K562 (cell line): ENCODE results near the gene SBK3. TPM values are rescaled to one million over a fixed set of nuclear protein-coding genes. Genes with fewer than 3 reads are reported as not detected.

Experiments used
- BRD4 ChIP-seq: fragments of 200-600 bp; sonication (generic); IDR thresholded peaks from 2 replicates; pipeline ENCODE4 v1.6.1; 2017; ENCODE audit warnings: inconsistent platforms
- CXXC5 ChIP-seq: fragments of 250-450 bp; sonication (Bioruptor Pico); IDR thresholded peaks from 2 replicates; pipeline ENCODE4 v1.8.0; 2022; ENCODE audit warnings: inconsistent platforms, mild to moderate bottlenecking, moderate library complexity
- JUND ChIP-seq, 2 experiments: IDR thresholded peaks; 2 replicates in 1 of 2; 3 replicates in 1 of 2; pipeline ENCODE4 v1.6.1; 2011; ENCODE audit warnings: borderline replicate concordance in 2 of 2, low read depth in 2 of 2, low read length in 2 of 2, improper control_type of control experiment in 1 of 2, missing biosample characterization in 1 of 2, missing genetic modification characterization in 1 of 2, missing genetic modification reagents in 1 of 2
- MAFG ChIP-seq: fragments of 450-650 bp; conservative IDR thresholded peaks from 2 replicates; pipeline ENCODE4 v1.6.1; 2016; ENCODE audit warnings: missing genetic modification characterization, missing compliant biosample characterization
- MIER1 ChIP-seq: fragments of 450-650 bp; IDR thresholded peaks from 2 replicates; pipeline ENCODE4 v1.6.1; 2016; ENCODE audit warnings: antibody characterized with exemption, mild to moderate bottlenecking, low read depth
- PHF20 ChIP-seq: fragments of 450-650 bp; IDR thresholded peaks from 2 replicates; pipeline ENCODE4 v1.6.1; 2018; ENCODE audit not compliant: partially characterized antibody
- POLR2B ChIP-seq: fragments of 450-650 bp; IDR thresholded peaks from 2 replicates; pipeline ENCODE4 v1.6.1; 2018; ENCODE audit warnings: low read depth; ENCODE audit not compliant: partially characterized antibody
- ZKSCAN8 ChIP-seq: fragments of 200-800 bp; sonication (Bioruptor generic); IDR thresholded peaks from 2 replicates; pipeline ENCODE4 v1.6.1; 2016; ENCODE audit warnings: missing genetic modification characterization, missing compliant biosample characterization
- ZNF282 ChIP-seq: sonication (generic); formaldehyde crosslinking; IDR thresholded peaks from 2 replicates; pipeline ENCODE4 v1.8.1; 2023; ENCODE audit warnings: missing genetic modification reagents
- polyA plus RNA-seq, 8 experiments: library from polyadenylated mRNA; depleted of rRNA in 4 of 8; stranded (reverse) in 5 of 8; unstranded in 3 of 8; fragments of >200 nt; fragmentation: Nextera tagmentation in 2 of 8; fragmentation: Illumina TruSeq in 1 of 8; extraction: Ambion mirVana in 2 of 8; extraction: Trizol in 1 of 8; gene quantifications; 2 replicates each; pipeline versions ENCODE4 v1.2.1 to v1.2.3, GENCODE V29; 2011 to 2014; ENCODE audit warnings: inconsistent platforms in 1 of 8, missing spikeins in 1 of 8
- total RNA-seq, 7 experiments: library from RNA; depleted of rRNA in 6 of 7; stranded (reverse); fragments of >200 nt in 6 of 7; fragmentation: Illumina TruSeq in 2 of 7; extraction: Trizol in 2 of 7; gene quantifications; 2 replicates each; pipeline versions ENCODE4 v1.2.1 to v1.2.3, GENCODE V29; 2011 to 2021; ENCODE audit warnings: low replicate concordance in 1 of 7
- TF ChIP-seq, protein P1 (sequence below), 2 experiments: fragments of 150-350 bp in 1 of 2; IDR thresholded peaks; 2 replicates each; pipeline ENCODE4 v1.6.1; 2012 to 2016; ENCODE audit warnings: low read depth in 2 of 2, low read length in 2 of 2, mild to moderate bottlenecking in 1 of 2, moderate library complexity in 1 of 2
- TF ChIP-seq, protein P2 (sequence below): sonication (generic); formaldehyde crosslinking; IDR thresholded peaks from 2 replicates; pipeline ENCODE4 v1.8.1; 2023; ENCODE audit warnings: mild to moderate bottlenecking, missing genetic modification reagents, moderate library complexity
- TF ChIP-seq, protein P3 (sequence below): fragments of 450-650 bp; formaldehyde crosslinking; IDR thresholded peaks from 2 replicates; pipeline ENCODE4 v1.4.0; 2020; ENCODE audit warnings: mild to moderate bottlenecking, mixed read lengths
- TF ChIP-seq, protein P4 (sequence below): fragments of 150-350 bp; conservative IDR thresholded peaks from 2 replicates; pipeline ENCODE4 v1.6.1; 2014; ENCODE audit warnings: low read length
- TF ChIP-seq, protein P5 (sequence below): sonication (generic); formaldehyde crosslinking; IDR thresholded peaks from 2 replicates; pipeline ENCODE4 v1.8.0; 2022; ENCODE audit warnings: mild to moderate bottlenecking, missing genetic modification reagents

Gene SBK3
- total and polyA plus RNA-seq, 9 of the 15 experiments (the other 6 are each of a cell fraction or from before 2014, with no cell fraction given), result 0.11 to 0.43 (median 0.13) TPM; not detected in 6

DNA sequence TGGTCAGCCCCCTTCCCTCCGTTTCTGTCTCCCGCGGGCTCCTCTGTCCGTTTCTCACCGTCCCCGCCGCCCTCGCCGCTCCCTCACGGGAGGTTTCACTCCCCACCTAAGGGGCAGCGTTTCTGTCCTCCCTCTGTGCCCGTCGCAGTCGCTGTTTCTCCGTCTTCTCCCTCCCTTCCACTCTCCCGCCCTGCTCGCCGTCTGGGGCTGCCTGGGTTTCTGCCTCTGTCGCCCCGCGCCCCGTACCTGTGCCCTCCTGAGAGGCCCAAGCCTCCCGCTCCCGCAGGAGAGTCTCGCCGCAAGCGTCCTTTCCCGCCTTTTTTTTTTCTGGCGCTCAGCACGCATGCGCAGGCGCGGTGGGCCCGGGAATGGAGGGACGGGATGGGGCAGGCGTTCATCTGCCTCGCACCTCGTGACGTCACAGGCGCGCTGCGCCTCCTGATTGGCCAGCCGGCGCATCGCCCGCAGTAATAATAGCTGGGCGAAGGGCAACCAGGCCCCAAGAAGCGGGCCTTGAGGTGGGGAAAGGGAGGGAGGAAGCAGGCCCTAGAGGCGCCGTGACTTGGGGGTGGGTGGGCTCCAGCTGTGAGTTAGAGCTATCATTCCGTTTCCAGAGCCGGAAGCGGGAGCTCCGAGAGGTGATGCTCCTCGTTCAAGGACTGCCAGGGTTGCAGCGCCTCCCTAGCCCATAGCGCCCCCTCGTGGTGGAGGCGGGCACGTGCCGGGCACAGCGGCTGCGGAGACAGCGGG, 41.7 kb downstream of the SBK3 start (continued):
- TF ChIP-seq, protein P1, sequence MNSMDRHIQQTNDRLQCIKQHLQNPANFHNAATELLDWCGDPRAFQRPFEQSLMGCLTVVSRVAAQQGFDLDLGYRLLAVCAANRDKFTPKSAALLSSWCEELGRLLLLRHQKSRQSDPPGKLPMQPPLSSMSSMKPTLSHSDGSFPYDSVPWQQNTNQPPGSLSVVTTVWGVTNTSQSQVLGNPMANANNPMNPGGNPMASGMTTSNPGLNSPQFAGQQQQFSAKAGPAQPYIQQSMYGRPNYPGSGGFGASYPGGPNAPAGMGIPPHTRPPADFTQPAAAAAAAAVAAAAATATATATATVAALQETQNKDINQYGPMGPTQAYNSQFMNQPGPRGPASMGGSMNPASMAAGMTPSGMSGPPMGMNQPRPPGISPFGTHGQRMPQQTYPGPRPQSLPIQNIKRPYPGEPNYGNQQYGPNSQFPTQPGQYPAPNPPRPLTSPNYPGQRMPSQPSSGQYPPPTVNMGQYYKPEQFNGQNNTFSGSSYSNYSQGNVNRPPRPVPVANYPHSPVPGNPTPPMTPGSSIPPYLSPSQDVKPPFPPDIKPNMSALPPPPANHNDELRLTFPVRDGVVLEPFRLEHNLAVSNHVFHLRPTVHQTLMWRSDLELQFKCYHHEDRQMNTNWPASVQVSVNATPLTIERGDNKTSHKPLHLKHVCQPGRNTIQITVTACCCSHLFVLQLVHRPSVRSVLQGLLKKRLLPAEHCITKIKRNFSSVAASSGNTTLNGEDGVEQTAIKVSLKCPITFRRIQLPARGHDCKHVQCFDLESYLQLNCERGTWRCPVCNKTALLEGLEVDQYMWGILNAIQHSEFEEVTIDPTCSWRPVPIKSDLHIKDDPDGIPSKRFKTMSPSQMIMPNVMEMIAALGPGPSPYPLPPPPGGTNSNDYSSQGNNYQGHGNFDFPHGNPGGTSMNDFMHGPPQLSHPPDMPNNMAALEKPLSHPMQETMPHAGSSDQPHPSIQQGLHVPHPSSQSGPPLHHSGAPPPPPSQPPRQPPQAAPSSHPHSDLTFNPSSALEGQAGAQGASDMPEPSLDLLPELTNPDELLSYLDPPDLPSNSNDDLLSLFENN (IDR thresholded peaks at IDR 0.05; ENCODE audit: low read depth in 2 of 2, low read length in 2 of 2), result no peak
- TF ChIP-seq JUND (IDR thresholded peaks at IDR 0.05; ENCODE audit: borderline replicate concordance, low read depth, low read length), result peak; percentile 34
- peak; percentile 32; the same call in 1 of the 3 replicates for TF ChIP-seq JUND (tag; IDR thresholded peaks at IDR 0.05; ENCODE audit: borderline replicate concordance, low read depth, low read length)
- TF ChIP-seq, protein P2, sequence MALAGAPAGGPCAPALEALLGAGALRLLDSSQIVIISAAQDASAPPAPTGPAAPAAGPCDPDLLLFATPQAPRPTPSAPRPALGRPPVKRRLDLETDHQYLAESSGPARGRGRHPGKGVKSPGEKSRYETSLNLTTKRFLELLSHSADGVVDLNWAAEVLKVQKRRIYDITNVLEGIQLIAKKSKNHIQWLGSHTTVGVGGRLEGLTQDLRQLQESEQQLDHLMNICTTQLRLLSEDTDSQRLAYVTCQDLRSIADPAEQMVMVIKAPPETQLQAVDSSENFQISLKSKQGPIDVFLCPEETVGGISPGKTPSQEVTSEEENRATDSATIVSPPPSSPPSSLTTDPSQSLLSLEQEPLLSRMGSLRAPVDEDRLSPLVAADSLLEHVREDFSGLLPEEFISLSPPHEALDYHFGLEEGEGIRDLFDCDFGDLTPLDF (CRISPR knock-in tag), result peak; percentile 100
- TF ChIP-seq, protein P3, sequence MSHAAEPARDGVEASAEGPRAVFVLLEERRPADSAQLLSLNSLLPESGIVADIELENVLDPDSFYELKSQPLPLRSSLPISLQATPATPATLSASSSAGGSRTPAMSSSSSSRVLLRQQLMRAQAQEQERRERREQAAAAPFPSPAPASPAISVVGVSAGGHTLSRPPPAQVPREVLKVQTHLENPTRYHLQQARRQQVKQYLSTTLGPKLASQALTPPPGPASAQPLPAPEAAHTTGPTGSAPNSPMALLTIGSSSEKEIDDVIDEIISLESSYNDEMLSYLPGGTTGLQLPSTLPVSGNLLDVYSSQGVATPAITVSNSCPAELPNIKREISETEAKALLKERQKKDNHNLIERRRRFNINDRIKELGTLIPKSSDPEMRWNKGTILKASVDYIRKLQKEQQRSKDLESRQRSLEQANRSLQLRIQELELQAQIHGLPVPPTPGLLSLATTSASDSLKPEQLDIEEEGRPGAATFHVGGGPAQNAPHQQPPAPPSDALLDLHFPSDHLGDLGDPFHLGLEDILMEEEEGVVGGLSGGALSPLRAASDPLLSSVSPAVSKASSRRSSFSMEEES (CRISPR knock-in tag), result peak; percentile 37; the same call in 1 of the 2 replicates
- TF ChIP-seq ZNF282 (CRISPR knock-in tag), result peak; percentile 96
- no peak for TF ChIP-seq PHF20
- no peak for TF ChIP-seq BRD4
- TF ChIP-seq MIER1, result peak; percentile 29; the same call in 1 of the 2 replicates
- TF ChIP-seq, protein P4, sequence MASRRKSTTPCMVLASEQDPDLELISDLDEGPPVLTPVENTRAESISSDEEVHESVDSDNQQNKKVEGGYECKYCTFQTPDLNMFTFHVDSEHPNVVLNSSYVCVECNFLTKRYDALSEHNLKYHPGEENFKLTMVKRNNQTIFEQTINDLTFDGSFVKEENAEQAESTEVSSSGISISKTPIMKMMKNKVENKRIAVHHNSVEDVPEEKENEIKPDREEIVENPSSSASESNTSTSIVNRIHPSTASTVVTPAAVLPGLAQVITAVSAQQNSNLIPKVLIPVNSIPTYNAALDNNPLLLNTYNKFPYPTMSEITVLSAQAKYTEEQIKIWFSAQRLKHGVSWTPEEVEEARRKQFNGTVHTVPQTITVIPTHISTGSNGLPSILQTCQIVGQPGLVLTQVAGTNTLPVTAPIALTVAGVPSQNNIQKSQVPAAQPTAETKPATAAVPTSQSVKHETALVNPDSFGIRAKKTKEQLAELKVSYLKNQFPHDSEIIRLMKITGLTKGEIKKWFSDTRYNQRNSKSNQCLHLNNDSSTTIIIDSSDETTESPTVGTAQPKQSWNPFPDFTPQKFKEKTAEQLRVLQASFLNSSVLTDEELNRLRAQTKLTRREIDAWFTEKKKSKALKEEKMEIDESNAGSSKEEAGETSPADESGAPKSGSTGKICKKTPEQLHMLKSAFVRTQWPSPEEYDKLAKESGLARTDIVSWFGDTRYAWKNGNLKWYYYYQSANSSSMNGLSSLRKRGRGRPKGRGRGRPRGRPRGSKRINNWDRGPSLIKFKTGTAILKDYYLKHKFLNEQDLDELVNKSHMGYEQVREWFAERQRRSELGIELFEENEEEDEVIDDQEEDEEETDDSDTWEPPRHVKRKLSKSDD, result no peak
- TF ChIP-seq POLR2B, result peak; percentile 31
- no peak for TF ChIP-seq ZKSCAN8 (CRISPR knock-in tag)
- TF ChIP-seq, protein P5, sequence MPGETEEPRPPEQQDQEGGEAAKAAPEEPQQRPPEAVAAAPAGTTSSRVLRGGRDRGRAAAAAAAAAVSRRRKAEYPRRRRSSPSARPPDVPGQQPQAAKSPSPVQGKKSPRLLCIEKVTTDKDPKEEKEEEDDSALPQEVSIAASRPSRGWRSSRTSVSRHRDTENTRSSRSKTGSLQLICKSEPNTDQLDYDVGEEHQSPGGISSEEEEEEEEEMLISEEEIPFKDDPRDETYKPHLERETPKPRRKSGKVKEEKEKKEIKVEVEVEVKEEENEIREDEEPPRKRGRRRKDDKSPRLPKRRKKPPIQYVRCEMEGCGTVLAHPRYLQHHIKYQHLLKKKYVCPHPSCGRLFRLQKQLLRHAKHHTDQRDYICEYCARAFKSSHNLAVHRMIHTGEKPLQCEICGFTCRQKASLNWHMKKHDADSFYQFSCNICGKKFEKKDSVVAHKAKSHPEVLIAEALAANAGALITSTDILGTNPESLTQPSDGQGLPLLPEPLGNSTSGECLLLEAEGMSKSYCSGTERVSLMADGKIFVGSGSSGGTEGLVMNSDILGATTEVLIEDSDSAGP, result peak; percentile 76; the same call in 1 of the 2 replicates
- peak; percentile 92 for TF ChIP-seq CXXC5 (CRISPR knock-in tag)
- no peak for TF ChIP-seq MAFG (tag)
